CD4-positive, alpha-beta memory T cell (primary cell): ENCODE data around the gene PEPD. TPM values are rescaled to one million over a fixed set of nuclear protein-coding genes. Genes with fewer than 3 reads are reported as not detected.

Source experiments
- CTCF ChIA-PET: fragments of 350-600 bp; sonication (Branson Sonifier 250); formaldehyde crosslinking; loops from one replicate; lab custom pipeline; 2021; ENCODE audit warnings: inconsistent platforms; ENCODE audit not compliant: partially characterized antibody; lab: Charles Lee
- POLR2A ChIA-PET: fragments of 350-600 bp; sonication (Branson Sonifier 250); formaldehyde crosslinking; loops from one replicate; lab custom pipeline; 2021; ENCODE audit not compliant: partially characterized antibody; lab: Charles Lee
- DNase-seq, 5 donors: peaks; one replicate each; pipeline versions ENCODE4 v3.0.0 to v3.0.0-alpha.2; 2020 to 2022; ENCODE audit warnings: mixed read lengths in 1 of 5
- H3K27ac ChIP-seq: one replicate; pipeline ENCODE4 v1.7.0; 2013; ENCODE audit warnings: low read depth, low read length
- H3K27me3 ChIP-seq: 2 replicates; pipeline ENCODE4 v1.7.0; 2013; ENCODE audit warnings: mild to moderate bottlenecking, low read length, moderate library complexity; ENCODE audit not compliant: insufficient read depth
- H3K36me3 ChIP-seq: 2 replicates; pipeline ENCODE4 v1.7.0; 2013; ENCODE audit warnings: mild to moderate bottlenecking, low read length, moderate library complexity; ENCODE audit not compliant: insufficient read depth
- H3K4me1 ChIP-seq: 2 replicates; pipeline ENCODE4 v1.7.0; 2013; ENCODE audit warnings: mild to moderate bottlenecking, low read length, moderate library complexity; ENCODE audit not compliant: insufficient read depth
- H3K4me3 ChIP-seq, 2 donors: one replicate each; pipeline ENCODE4 v1.7.0; 2013; ENCODE audit warnings: low read length in 2 of 2, mild to moderate bottlenecking in 1 of 2
- H3K9me3 ChIP-seq, 2 donors: one replicate each; pipeline ENCODE4 v1.7.0; 2013; ENCODE audit warnings: low read length in 2 of 2, control low read depth in 1 of 2; ENCODE audit not compliant: control insufficient read depth in 1 of 2
- H3K27ac Mint-ChIP-seq, 7 donors: one replicate each; pipeline ENCODE4 v1.8.0; 2020 to 2021; ENCODE audit warnings: mixed read lengths in 7 of 7, mild to moderate bottlenecking in 6 of 7, inconsistent platforms in 3 of 7, moderate library complexity in 3 of 7
- H3K27me3 Mint-ChIP-seq, 2 donors: one replicate each; pipeline ENCODE4 v1.8.0; 2020 to 2021; ENCODE audit warnings: mixed read lengths in 2 of 2
- H3K36me3 Mint-ChIP-seq, 2 donors: one replicate each; pipeline ENCODE4 v1.8.0; 2020 to 2021; ENCODE audit warnings: mixed read lengths in 2 of 2, inconsistent platforms in 1 of 2, mild to moderate bottlenecking in 1 of 2
- H3K4me1 Mint-ChIP-seq, 4 donors: one replicate each; pipeline ENCODE4 v1.8.0; 2020 to 2021; ENCODE audit warnings: mixed read lengths in 4 of 4, mild to moderate bottlenecking in 1 of 4
- H3K4me3 Mint-ChIP-seq, 8 donors: one replicate each; pipeline ENCODE4 v1.8.0; 2020 to 2021; ENCODE audit warnings: mixed read lengths in 8 of 8, mild to moderate bottlenecking in 7 of 8, moderate library complexity in 6 of 8, inconsistent platforms in 3 of 8
- H3K9me3 Mint-ChIP-seq, 8 donors: one replicate each; pipeline ENCODE4 v1.8.0; 2020 to 2021; ENCODE audit warnings: mixed read lengths in 8 of 8, mild to moderate bottlenecking in 5 of 8, inconsistent platforms in 3 of 8, moderate library complexity in 1 of 8
- intact Hi-C: fragments of 100-400 bp; cut with micrococcal nuclease; formaldehyde crosslinking; loops from one replicate; pipeline ENCODE4 v1.15.1; 2023
- polyA plus RNA-seq, 2 donors: library from polyadenylated mRNA; unstranded; fragments of 300-500 nt; fragmentation: Illumina TruSeq; gene quantifications; one replicate each; pipeline ENCODE4 v1.2.3, GENCODE V29; 2021
- total RNA-seq, 2 experiments: library from RNA; stranded (reverse); gene quantifications; one replicate each; pipeline ENCODE4 v1.2.3, GENCODE V29; 2021

PEPD gene
- total and polyA plus RNA-seq, 4 experiments from 2014 or later, result 27.6 to 213 (median 77.8) TPM

- H3K4me1 ChIP-seq, result peaks cover 10% of the 10 kb centered on the region
- H3K4me1 Mint-ChIP-seq, result peaks cover 4 to 22% (median 15%) of the 10 kb centered on the region in 4 donors
- H3K9me3 ChIP-seq, result no peaks in the 10 kb centered on the region
- ChIA-PET CTCF (interaction anchor here (2.6 kb wide), 1 partner anchor 11 kb away, joined by 58 read pairs; no protein-coding TSS in a partner anchor), POLR2A (no interaction called here)
- no peak overlapping the region for H3K4me3 Mint-ChIP-seq
- no peaks in the 10 kb centered on the region for H3K9me3 Mint-ChIP-seq
- no peak overlapping the region for H3K27ac ChIP-seq
- DNase-seq, result no peak
- no peaks in the 10 kb centered on the region for H3K36me3 Mint-ChIP-seq
- no peaks in the 10 kb centered on the region for H3K36me3 ChIP-seq
- H3K27me3 Mint-ChIP-seq, result no peaks in the 10 kb centered on the region
- H3K27me3 ChIP-seq, result no peaks in the 10 kb centered on the region
- H3K4me3 ChIP-seq, result no peak overlapping the region
- intact Hi-C loops, result no loop called here
- H3K27ac Mint-ChIP-seq, result peak overlapping the region in 1 of 7 donors; percentile 29
Observed at GRCh38 chr19:33428627-33429125, 92.9 kb downstream of the PEPD start.

DNA sequence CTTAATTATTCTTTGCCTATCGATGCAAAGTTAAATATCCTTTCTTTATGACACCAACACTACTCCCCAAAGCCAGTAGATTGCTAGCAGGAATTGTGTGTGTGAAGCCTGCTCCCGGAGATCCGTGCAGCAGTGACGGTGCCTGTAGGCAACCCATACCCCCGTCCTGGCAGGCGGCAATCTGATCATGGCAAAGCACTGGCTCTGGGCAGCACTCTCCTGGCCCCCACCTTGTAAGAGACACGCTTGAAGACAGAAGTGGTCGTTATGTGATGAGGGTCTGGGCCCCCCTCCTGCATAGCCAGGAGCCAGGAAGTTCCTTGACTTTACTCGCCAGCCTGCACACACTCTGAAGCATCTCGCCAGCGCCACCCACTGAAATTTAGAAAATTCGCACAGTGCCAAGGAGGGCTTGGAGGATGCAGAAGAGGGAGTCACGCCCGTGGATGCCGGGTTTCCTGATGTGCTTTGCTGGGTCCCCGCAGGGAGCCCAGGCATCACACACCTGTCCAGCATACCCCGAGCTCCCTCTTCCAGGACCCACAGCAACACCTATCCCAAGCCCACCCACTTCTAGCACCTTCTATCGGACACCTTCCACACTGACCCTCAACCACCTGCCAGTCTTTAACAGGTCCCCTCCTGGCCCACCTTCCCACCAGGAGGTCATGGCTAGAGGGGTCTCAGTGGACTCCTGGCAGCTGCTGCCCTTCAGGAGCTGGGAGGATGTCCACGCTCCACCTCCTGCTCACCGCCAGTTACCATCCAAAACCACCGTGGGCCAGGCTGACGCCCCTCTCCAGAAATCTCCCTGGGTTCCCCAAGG, 93.6 kb downstream of the PEPD start:
- Histone ChIP-seq H3K4me3 (no peak overlapping the region), H3K4me1 (peaks cover 10% of the 10 kb centered on the region), H3K9me3 (no peaks in the 10 kb centered on the region), H3K36me3 (no peaks in the 10 kb centered on the region), H3K27me3 (no peaks in the 10 kb centered on the region), H3K27ac (no peak overlapping the region)
- no peaks in the 10 kb centered on the region for H3K36me3 Mint-ChIP-seq
- DNase-seq, result no peak
- intact Hi-C loops, result no loop called here
- H3K4me3 Mint-ChIP-seq, result no peak overlapping the region
- ChIA-PET POLR2A (no interaction called here), CTCF (interaction anchor here (1.7 kb wide), 1 partner anchor 12 kb away, joined by 3 read pairs; no protein-coding TSS in a partner anchor)
- H3K9me3 Mint-ChIP-seq, result no peaks in the 10 kb centered on the region
- H3K27ac Mint-ChIP-seq, result peak overlapping the region in 1 of 7 donors; percentile 12
- H3K4me1 Mint-ChIP-seq, result peaks cover 4 to 22% (median 15%) of the 10 kb centered on the region in 4 donors
- H3K27me3 Mint-ChIP-seq, result no peaks in the 10 kb centered on the region

DNA sequence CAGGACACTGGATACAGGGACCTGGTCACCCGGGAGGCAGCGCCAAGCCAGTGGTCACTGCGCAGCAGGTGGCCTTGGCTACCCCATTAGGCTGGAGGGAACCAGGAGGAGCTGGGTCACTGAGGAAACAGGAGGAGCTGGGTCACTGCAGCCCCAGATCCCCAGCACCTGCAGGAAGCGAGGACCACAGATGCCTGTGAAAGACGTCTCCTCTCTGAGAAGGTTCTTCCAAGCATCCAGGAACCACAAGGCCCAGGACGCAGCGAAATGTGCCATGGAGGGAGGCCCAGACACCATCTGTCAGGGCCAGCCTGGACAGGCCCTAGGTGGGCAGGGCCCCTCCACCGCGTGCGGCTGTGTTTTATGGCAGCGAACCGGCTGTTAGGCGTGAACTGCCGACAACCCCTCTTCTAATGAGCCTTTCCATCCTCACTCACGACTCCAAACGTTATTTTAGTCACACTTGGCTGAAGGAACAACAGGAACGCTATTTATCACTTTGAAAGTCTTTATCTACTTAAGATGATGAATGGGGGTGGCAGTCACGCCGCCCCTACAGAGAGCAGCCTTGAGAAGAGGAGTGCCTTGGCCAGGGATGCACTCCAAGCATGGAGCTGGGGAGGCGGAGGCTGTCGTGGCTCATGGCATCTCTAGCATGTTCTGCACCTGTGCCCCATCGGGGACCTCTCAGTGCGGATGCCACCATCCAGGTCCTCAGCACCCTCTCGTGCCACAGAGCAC, 94.8 kb downstream of the PEPD start:
- intact Hi-C loops, result no loop called here
- Histone ChIP-seq H3K27me3 (no peaks in the 10 kb centered on the region), H3K9me3 (no peaks in the 10 kb centered on the region), H3K4me1 (peaks cover 10% of the 10 kb centered on the region), H3K4me3 (no peak overlapping the region), H3K27ac (no peak overlapping the region), H3K36me3 (no peaks in the 10 kb centered on the region)
- Mint-ChIP-seq H3K27me3 (no peaks in the 10 kb centered on the region), H3K4me3 (no peak overlapping the region), H3K27ac (peak overlapping the region in 1 of 7 donors; percentile 63), H3K36me3 (no peaks in the 10 kb centered on the region), H3K9me3 (no peaks in the 10 kb centered on the region), H3K4me1 (peaks cover 4 to 22% (median 15%) of the 10 kb centered on the region in 4 donors)
- no peak for DNase-seq
- ChIA-PET CTCF (interaction anchor here (1.7 kb wide), 1 partner anchor 11 kb away, joined by 3 read pairs; no protein-coding TSS in a partner anchor), POLR2A (no interaction called here)

- intact Hi-C loops, result no loop called here
- Mint-ChIP-seq H3K9me3 (no peaks in the 10 kb centered on the region), H3K27ac (no peak overlapping the region), H3K4me3 (no peak overlapping the region), H3K36me3 (no peaks in the 10 kb centered on the region), H3K4me1 (no peaks in the 10 kb centered on the region), H3K27me3 (no peaks in the 10 kb centered on the region)
- DNase-seq, result no peak
- Histone ChIP-seq H3K27ac (no peak overlapping the region), H3K4me3 (no peak overlapping the region), H3K4me1 (no peaks in the 10 kb centered on the region), H3K36me3 (no peaks in the 10 kb centered on the region), H3K9me3 (no peaks in the 10 kb centered on the region), H3K27me3 (no peaks in the 10 kb centered on the region)
- ChIA-PET POLR2A (no interaction called here), CTCF (no interaction called here)
Observed at GRCh38 chr19:33424181-33424580, 97.4 kb downstream of the PEPD start.

GRCh38 chr19:33422369-33423180, 99.0 kb downstream of the PEPD start:
- POLR2A ChIA-PET, result no interaction called here
- H3K27ac Mint-ChIP-seq, result no peak overlapping the region
- Histone ChIP-seq H3K36me3 (no peaks in the 10 kb centered on the region), H3K4me3 (no peak overlapping the region), H3K27ac (no peak overlapping the region), H3K4me1 (no peaks in the 10 kb centered on the region), H3K9me3 (no peaks in the 10 kb centered on the region), H3K27me3 (no peaks in the 10 kb centered on the region)
- no peaks in the 10 kb centered on the region for H3K9me3 Mint-ChIP-seq
- H3K4me1 Mint-ChIP-seq, result no peaks in the 10 kb centered on the region
- CTCF ChIA-PET, result interaction anchor here (10.1 kb wide), 1 partner anchor 7 kb away, joined by 58 read pairs; no protein-coding TSS in a partner anchor
- H3K36me3 Mint-ChIP-seq, result no peaks in the 10 kb centered on the region
- intact Hi-C loops, result no loop called here
- DNase-seq, result no peak
- no peaks in the 10 kb centered on the region for H3K27me3 Mint-ChIP-seq
- no peak overlapping the region for H3K4me3 Mint-ChIP-seq

DNA sequence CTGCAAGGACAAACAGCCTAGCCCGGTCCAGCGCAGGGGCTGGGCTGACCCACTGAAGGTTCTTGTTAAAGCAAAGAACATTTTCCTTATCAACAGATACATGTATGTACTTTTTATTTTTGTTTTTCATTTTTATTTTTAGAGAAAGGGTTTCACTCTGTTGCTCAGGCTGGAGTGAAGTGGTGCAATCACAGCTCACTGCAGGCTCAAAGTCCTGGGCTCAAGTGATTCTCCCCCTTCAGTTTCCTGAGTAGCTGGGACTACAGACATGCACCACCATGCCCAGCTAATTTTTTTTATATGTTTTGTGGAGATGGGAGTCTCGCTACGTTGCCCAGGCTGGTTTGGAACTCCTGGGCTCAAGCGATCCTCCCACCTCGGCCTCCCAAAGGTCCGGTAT, 100.2 kb downstream of the PEPD start:
- Histone ChIP-seq H3K36me3 (no peaks in the 10 kb centered on the region), H3K4me1 (peaks cover 3% of the 10 kb centered on the region), H3K4me3 (no peak overlapping the region), H3K9me3 (no peaks in the 10 kb centered on the region), H3K27ac (no peak overlapping the region), H3K27me3 (no peaks in the 10 kb centered on the region)
- no peaks in the 10 kb centered on the region for H3K9me3 Mint-ChIP-seq
- peaks cover 2 to 7% (median 4%) of the 10 kb centered on the region in 4 donors for H3K4me1 Mint-ChIP-seq
- no peak overlapping the region for H3K4me3 Mint-ChIP-seq
- no peak for DNase-seq
- no peaks in the 10 kb centered on the region for H3K27me3 Mint-ChIP-seq
- POLR2A ChIA-PET, result no interaction called here
- intact Hi-C loops, result no loop called here
- no peak overlapping the region for H3K27ac Mint-ChIP-seq
- no peaks in the 10 kb centered on the region for H3K36me3 Mint-ChIP-seq
- CTCF ChIA-PET, result interaction anchor here (10.1 kb wide), 1 partner anchor 9 kb away, joined by 58 read pairs; no protein-coding TSS in a partner anchor
